NCI-H524 treated with DMSO at 0.1 percent for 48 hours (cell line): ENCODE results near the gene HCFC1.

Experiments used
- DNase-seq: peaks from one replicate; lab custom pipeline; 2025; lab: John Stamatoyannopoulos, UW

The HCFC1 gene

DNA sequence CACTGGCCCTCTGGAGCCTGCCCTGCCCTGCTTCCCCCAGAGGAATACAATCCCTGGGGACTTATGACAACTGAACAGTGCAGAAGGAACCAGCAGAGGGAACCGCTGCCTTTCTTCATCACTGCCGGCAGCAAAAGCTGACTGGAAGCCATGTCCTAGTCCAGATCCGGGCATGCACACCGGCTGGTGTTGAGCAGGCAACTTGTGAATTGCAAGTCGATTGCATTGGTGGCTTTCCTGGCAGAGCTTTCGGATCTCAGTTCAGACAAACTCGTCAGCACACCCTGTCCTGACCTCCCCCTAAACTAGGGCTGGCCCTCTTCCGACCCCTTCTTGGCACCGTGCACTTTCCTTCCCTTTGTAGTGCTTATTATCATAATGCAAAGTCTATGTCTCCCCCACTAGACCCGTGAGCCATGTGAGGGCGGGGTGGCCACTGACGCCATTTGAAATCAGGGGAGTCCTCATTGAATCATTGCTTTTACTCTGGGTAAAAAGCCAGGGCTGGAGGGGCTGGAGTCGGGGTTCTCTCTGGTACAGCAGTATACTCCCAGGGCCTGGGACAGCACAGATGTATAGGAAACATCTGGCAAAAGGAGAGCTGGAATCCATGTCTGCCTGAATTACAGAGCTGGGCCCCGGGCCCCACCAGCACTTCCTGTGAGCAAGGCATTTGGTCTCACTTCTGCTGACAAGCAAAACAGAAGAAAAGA lies 47.3 kb downstream of the HCFC1 start:
- no peak for DNase-seq

DNA sequence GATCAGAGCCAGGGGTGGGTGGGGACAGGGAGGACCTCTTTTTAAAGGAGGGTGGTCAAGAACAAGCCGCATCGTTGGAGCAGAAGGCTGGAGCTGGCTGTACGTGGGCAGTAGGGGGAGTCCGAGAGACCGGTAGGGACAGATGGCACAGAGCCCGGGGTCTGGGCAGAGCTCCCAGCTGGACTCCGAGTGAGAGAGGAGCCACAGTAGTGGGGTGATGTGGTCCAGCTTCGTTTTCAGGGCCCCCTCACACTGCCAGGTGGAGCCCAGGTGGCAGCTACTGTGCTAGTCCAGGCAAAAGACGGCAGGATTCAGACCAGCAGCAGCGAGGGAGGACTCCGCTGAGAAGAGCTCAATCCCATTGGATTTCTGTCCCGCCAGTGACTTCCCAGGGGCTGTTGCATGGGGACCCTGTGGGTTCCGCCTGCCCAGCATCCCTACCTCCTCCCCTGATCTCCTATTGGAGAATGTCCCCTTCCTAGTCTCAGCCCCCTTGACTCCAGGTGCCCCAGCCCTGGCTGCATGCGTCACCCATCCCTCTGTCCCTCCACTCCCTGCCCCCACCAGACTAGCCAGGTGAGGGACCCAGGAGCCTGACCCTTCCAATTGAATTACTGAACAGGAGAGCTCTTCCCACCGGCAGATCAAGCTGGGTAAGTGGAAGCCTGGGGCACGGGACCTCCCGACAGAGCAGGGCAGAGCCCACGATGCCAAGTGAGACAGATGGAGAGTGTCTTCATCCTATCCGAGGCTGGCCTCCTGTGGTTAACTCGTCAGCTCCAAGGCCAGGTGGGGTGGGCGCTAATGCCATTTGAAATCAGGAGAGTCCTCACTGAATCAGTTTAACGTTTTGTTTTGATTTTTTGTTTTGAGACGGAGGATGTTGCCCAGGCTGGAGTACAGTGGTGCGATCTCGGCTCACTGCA lies 48.4 kb downstream of the HCFC1 start:
- peak; percentile 36 for DNase-seq

DNA sequence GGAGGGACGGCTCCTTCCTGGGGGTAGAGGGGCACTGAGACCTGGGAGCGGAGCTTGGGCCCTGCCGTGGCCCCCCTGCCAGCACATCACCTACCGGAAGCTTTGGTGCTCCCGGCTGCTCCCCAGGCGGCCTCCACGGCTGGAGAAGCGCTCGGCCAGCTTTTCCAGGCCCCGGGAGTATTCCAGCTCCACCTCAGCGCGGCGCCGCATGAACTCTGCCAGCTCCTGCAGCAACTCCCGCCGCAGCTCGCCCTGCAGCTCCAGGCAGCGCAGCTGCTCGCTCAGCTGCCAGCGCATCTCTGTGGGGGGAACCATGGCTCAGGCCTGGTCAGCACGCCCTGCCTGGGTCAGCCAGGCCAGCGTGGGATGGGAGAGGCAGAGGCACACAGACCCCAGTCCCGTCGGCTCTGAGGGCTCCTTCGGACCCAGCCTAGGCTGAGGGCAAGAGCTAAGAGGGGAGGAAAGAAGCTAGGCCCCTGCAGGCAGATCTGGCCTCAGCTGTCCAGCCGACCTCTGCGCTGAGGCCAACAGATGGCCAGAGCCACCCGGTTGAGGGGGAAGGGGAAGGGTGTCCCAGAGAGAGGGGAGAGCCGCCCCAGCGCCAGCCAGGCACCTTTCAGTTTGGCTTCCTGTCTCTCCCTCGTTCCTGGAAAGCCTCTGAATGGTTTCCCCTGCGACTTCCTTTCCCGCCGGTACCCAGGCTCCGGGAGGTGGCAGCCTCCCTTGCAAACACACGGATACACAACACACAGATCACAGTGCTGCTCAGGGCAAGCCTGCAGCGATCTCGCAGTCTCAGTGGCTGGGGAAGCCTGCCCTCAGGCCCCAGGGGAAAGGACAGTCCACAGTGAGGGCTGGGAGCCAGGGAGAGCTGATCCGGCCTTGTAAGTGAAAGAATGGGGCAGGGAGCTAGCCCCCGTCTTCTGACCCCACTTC lies 49.8 kb downstream of the HCFC1 start:
- no peak for DNase-seq

DNA sequence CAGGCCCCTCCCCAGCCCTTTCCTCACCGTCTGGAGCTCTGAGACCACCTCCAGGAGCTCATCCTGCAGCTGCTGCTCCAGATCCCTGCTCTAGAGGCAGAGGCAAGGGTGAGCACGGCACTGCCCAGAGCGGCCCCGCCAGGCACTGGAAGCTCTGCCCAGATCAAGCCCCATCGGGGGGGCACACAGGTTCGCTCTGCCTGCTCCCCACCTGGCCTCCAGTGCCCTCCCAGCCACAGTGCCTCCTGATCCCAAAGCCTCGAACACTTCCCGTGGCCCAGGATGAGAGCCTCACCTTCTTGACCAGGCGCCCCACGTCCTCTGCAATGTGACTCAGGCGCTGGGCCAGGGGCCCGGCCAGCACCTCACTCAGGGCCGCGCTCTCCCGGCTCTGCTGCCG lies 50.5 kb downstream of the HCFC1 start:
- DNase-seq: no peak

DNA sequence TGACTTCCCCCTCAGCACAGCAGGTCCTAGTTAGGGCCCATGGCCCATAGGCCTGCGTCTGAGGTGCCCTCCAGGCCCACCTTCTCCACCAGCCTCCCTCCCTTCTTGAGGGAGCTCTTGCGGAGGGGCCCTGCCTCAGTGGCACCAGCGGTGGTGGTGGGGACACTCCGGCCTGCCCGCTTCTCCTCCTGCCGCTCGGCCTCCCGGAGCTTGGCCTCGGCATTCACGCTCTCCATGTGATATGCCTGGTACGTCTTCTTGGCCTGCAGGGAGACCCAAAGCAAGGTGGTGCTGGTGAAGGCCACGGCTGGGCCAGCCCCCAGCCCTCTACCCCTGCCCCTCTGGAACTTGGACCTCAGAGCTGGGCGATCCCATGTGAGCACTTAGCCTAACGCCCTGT lies 51.1 kb downstream of the HCFC1 start:
- no peak for DNase-seq

DNA sequence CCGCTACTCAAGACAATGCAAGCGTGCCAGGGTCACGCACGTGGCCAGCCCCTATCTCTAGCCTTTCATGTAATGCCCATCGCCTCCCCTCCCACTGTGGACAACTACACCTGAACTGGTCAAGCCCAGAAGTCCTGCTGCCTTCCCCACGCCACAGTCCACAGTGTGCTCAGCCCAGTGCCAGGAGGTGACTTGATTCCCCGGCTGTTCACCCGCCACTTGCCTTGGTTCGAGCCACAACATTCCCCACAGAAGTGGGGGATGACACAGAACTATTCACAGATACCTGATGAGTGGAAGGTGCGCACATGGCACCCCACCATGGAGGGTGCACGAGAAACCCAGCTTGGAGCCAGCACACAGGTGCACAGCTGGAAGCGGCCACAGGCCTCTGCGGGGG lies 52.3 kb downstream of the HCFC1 start:
- DNase-seq: no peak

DNA sequence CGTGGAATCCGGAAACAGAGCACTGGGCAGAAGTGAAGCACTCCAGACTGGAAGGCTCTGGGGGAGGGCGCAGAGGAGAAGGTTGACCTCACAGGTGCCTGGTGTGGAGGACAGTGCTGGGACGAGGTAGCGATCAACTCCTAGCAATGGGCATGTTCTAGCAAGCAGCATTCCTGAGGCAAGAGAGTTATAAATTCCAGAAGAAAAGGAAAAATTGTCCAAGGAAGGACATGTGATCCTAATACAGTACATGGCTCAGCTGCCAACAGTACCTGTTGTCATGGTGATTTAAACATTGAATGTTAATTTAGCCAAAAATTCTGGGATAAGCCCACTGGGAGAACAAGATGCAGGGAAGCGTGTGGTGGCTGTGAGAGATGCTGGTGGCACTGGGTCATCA lies 53.7 kb downstream of the HCFC1 start:
- no peak for DNase-seq

DNA sequence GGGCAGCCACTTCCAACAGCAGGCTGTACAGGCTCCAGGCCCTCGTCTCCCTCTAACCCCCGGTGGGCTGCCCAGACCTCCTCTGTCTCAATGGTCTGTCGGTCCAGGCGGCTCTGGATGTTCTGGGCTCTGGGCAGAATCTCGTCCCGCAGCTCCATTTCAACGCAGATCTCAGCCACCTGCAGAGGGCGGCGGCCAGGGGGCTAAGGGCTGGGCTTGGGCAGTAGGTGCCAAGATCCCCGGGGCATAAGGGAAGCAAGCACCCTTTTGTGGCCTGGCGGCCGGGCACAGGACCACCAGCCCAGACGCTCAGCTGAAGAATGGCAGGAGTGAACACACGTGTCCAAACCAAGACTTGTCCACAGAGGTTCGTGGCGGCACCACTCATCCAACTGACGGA lies 57.9 kb downstream of the HCFC1 start:
- no peak for DNase-seq

DNA sequence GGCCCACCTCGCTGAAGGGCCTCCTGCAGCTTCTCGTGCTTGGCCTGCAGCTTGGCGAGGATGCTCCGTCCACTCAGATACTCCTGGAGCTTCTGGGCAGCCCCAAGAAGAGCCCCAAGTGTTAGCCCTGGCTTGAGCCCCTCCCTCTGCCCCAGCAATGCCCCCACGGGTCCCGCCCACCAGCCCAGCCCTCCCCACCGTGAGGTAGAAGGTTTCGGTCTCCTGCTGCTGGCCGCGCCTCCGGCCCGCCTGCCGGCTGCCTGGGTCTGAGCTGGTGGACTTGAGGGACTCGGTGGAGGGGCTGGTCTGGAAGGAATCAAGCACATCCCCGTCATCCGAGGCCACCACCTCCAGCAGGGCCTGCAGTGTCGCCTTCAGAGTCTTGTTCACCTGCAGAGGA lies 58.4 kb downstream of the HCFC1 start:
- DNase-seq: no peak

DNA sequence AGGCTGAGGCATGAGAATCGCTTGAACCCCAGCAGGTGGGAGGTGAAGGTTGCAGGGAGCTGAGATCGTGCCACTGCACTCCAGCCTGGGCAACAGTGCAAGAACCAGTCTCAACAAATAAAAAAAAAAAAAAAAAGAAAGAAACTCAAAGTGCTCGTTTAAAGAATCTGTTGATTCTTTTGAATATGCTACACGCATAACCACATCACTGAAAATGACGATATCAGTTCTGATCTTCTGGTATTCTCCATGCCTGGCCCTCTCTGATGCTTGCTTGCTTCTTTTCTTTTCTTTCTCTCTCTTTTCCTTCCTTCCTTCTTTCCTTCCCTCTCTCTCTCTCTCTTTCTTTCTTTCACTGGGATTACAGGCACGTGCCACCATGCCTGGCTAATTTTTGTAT lies 59.8 kb downstream of the HCFC1 start:
- DNase-seq: no peak

DNA sequence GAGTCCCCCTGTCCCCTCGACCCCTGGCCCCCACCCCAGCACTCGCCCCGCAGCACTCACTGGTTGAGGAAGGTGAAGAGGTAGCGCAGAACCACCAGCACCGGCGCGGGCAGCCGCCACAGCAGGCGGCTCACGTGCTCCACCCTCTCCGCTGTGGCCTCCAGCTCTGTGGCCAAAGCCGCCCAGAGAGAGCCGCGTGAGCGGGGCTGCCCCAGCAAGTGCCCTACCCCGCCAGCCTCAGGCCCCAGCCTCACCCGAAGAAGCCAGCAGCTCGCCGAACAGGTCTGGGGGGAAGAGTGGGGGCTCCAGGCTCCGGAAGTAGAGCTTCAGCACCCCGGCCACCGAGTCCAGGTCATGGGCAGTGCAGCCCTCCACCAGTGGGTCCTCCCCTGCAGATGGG lies 61.2 kb downstream of the HCFC1 start:
- DNase-seq: no peak

DNA sequence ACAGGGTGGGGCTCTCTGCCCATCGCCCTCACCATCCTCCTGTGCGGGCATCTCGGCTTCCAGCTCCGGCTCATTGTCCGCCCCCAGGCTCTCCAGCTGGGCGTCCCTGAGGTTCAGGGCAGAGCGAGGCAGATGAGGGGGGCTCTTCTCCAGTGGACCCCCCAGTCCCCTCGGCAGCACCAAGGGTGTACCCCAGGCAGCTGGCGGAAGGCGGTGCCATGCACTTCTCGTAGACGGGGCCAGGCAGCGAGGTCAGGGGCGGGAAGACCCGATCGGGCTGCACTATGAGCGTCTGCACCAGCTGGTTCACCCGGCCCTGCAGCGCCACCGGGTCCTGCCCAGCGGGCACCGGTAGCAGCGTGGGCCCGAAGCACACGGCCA lies 61.6 kb downstream of the HCFC1 start:
- DNase-seq: no peak

DNA sequence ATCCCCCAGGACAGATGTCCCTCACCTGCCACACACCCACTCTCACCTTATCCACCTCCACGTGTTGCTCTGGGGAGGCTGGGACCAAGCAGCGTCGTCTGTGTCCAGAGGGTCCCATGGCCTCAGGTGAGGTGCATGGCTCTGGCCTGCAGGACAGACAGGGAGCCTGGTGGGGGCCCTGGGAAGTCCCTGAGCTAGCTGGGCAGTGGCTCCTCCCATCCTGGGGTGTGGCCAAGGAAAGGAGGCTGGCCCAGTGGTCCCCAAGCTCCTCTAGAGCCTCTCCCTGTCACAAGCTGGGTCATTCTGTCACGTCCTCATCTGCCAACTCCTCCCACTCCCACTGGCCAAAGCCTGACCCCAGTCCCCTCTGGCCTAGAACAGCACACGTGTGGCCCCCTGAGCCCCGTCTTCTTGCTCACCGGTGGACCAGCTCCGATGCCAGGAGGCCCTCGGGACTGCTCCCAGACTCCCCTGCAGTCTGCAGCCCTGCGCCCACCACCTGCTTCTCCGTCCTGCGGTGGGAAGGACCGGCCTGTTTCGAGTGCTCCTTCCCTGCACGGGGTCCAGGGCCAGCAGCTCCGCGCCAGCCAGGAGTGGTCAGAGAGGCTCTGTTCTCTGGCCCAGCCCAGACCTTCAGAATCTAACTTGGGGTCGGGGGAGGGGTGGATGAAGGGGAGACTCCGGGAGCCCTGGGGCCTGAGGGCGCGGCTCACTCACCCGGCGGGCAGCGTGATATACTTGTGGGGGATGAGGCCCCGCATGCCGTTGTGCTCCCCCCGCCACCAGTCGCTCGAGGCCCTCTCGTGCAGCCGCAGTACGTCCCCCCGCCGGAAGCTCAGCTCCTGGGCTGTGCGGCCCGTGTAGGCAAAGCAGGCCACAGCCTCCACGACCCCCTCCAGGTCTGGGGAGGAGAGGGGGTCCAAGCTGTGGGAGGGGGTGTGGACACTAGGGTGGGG lies 62.3 kb downstream of the HCFC1 start:
- peak; percentile 56 for DNase-seq

DNA sequence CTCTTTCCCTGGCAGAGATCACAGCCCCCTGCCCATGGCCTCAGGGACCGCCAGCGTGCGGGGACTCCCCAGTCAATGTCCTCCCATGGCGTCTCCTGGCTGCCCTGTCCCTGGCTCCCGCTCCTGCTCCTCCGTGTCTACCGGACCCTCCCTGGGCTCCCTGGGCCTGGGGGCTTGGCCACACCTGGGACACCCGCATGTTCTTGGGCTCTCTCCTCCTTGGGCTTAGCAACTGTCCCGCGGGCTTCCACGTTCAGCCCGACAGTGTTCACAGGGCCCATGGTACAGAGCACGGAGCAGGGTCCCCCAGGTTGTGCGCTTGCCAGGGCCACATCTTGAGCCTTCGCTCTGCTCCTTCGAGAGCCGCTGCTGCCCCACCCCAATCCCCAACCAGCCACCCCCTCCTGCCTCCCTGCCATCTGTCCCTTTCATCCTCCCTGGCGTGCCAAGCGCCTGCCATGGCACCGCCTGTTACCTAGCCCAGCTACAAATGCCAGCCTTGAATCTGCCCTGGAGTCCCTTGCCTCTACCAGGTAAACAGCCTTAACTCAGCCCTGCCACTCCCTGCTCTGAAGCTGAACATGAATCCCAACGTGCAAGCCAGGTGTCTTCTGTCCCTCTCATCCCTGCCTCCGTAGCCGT lies 63.3 kb downstream of the HCFC1 start:
- DNase-seq: no peak

DNA sequence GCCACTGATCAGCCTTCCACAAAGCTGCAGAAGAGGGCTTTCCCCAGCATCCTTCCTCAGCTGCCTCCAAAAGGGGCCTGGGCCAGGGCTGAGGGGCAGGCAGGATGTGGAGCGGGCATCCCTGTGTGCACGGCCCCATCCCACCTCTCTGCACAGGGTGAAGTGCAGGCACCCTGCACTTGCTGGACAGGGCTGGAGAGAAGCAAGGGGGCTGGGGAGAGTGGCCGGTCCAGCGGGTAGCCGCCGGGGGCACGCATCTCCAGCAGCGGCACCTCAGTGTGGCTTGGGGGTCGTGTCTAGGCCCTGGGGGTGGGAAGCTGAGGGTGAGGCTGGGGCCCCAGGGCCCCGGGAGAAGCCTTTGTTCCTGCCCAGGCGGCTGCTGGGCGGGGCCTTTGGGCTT lies 64.2 kb downstream of the HCFC1 start:
- no peak for DNase-seq

DNA sequence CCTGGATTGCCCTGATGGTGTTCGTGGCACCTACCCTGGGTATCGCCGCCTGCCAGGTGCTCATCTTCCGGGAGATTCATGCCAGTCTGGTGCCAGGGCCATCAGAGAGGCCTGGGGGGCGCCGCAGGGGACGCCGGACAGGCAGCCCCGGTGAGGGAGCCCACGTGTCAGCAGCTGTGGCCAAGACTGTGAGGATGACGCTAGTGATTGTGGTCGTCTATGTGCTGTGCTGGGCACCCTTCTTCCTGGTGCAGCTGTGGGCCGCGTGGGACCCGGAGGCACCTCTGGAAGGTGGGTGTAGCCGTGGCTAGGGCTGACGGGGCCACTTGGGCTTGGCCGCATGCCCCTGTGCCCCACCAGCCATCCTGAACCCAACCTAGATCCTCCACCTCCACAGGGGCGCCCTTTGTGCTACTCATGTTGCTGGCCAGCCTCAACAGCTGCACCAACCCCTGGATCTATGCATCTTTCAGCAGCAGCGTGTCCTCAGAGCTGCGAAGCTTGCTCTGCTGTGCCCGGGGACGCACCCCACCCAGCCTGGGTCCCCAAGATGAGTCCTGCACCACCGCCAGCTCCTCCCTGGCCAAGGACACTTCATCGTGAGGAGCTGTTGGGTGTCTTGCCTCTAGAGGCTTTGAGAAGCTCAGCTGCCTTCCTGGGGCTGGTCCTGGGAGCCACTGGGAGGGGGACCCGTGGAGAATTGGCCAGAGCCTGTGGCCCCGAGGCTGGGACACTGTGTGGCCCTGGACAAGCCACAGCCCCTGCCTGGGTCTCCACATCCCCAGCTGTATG lies 65.3 kb downstream of the HCFC1 start:
- no peak for DNase-seq

DNA sequence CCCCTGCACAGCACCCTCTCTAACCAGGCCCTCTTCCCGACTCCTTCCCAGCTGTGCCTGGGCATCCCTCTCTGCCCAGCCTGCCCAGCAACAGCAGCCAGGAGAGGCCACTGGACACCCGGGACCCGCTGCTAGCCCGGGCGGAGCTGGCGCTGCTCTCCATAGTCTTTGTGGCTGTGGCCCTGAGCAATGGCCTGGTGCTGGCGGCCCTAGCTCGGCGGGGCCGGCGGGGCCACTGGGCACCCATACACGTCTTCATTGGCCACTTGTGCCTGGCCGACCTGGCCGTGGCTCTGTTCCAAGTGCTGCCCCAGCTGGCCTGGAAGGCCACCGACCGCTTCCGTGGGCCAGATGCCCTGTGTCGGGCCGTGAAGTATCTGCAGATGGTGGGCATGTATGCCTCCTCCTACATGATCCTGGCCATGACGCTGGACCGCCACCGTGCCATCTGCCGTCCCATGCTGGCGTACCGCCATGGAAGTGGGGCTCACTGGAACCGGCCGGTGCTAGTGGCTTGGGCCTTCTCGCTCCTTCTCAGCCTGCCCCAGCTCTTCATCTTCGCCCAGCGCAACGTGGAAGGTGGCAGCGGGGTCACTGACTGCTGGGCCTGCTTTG lies 66.0 kb downstream of the HCFC1 start:
- DNase-seq: peak; percentile 75

DNA sequence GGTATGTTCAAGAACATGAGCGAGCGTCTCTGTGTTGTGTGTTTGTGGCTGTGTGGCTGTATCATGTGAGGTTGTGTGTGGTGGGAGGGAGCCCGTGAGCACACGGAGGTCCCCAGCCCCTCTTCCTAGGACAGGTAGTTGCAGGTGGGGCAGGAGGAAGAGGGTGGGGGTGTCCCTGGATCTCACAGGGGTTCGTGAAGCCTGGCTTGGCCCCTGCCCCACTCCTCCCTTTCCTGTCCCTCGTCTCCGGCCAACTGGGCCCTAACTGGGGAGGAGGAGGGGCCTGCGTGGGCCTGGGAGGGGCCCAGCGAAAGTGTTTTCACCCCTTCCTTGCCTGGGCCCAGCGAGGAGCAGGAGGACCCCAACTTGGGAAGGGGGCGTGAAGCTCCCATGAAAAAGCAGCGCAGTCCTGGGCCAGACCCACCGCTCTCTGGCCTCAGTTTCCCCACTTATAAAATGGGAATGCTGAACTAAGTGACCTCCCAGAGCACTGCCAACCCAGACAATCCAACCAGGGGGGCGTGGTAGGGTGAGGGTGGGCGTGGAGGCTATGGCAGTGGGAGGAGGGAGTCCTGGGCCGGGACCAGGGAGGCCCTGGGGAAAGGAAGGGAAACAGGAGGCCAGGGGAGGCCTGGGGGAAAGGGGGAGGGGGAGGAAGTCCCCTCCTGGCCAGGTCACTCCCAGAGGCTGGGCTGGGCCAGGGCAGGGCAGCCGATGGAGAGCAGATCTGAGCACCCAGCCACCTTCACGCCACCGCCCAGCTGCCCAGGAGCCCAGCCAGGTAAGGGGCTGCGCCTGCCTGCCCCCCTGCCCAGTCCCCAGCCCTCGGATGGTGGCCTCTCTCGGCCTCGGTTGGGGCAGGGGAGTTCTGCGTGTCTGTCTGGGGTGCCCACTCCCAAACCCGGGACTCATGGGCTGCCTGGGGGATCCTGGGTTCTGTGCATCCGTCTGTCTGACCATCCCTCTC lies 67.3 kb downstream of the HCFC1 start, which contains the start of gene AVPR2:
Gene AVPR2 (plus strand): TSS at position 683 of the 967 bp plus-strand sequence. CDS start 473 bp downstream, outside the sequence.
- no peak for DNase-seq
